SH-SY5Y (cell line): Measurements from ENCODE around the gene SCN9A.
A peak's percentile ranks its signal among the peaks of the same experiment; 100 is the strongest.

ENCODE experiments used
- GATA2 ChIP-seq: IDR thresholded peaks from 2 replicates; pipeline ENCODE4 v1.6.1; 2011; ENCODE audit warnings: mild to moderate bottlenecking, low read depth, low read length
- GATA3 ChIP-seq: IDR thresholded peaks from 2 replicates; pipeline ENCODE4 v1.6.1; 2011; ENCODE audit warnings: low read depth, mild to moderate bottlenecking, low read length, moderate library complexity

DNA sequence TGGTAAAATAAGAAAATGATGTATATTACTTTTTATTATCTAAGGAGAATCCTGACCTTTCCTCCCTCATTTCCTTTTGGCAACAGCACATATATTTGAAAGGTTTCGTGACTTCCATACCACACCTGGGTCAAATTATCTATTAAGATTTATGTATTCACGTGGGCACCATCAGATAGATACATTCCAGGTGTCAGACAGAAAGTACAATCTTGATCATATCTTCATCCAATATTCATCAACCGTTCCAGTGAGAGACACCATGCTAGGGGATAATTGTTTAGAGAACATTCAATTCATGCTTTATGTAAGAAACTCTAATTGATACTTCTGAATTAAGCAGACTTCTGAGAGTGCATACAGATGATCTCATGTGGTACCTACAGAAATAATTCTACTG, 73.7 kb downstream of the SCN9A start:
- TF ChIP-seq GATA2 (peak; percentile 12; the same call in 1 of the 2 replicates), GATA3 (peak; percentile 86)
